HEK293T (cell line): ENCODE results near the gene AMIGO1.

Experiments
- BHLHE40 ChIP-seq: fragments of 450-650 bp; IDR thresholded peaks from 2 replicates; pipeline ENCODE4 v1.6.1; 2016; ENCODE audit warnings: mild to moderate bottlenecking, moderate library complexity, borderline replicate concordance
- FOXK2 ChIP-seq: fragments of 450-650 bp; IDR thresholded peaks from 2 replicates; pipeline ENCODE4 v1.6.1; 2016; ENCODE audit warnings: mild to moderate bottlenecking
- SP1 ChIP-seq: fragments of 450-650 bp; IDR thresholded peaks from 2 replicates; pipeline ENCODE4 v1.6.1; 2017
- TARDBP ChIP-seq: fragments of 450-650 bp; IDR thresholded peaks from 2 replicates; pipeline ENCODE4 v1.6.1; 2016
- ZNF384 ChIP-seq: fragments of 450-650 bp; IDR thresholded peaks from 2 replicates; pipeline ENCODE4 v1.6.1; 2016

GRCh38 chr1:109503935-109504334 lies 5.6 kb downstream of the AMIGO1 start:
- no peak for TF ChIP-seq ZNF384
- TF ChIP-seq TARDBP = no peak
- TF ChIP-seq FOXK2 = no peak
- no peak for TF ChIP-seq SP1
- no peak for TF ChIP-seq BHLHE40
